Measurements from ENCODE around the gene GALNT4.

GALNT4 gene

DNA sequence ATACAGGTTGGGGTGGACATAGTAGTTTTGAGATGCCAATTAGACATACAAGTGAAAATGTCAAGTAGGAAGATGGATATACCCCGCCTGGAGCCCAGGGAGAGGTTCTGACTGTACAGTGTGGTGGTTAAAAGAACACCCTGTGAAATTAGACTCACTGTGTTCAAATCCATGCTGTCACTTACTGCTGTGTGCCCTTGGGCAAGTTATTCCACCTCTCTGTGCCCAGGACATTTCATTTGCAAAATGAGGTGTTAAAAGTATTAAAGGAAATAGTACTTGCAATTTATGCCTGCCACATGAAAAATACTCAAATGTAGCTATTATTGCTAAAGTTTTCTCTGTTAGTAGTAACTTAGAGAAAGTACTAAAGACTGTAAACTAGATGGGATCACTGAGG lies 18.5 kb downstream of the GALNT4 start:
- Histone ChIP-seq H3K9ac (ENCODE audit: low read depth, low read length, poor library complexity, severe bottlenecking) (no peak overlapping the region), H2AFZ (ENCODE audit: low read length) (no peak overlapping the region), H3K9me3 (ENCODE audit: insufficient read depth, low read depth, low read length) (no peaks in the 10 kb centered on the region), H3F3A (ENCODE audit: low read depth) (no peaks in the 10 kb centered on the region), H3K4me1 (ENCODE audit: insufficient read depth, low read length, poor library complexity, severe bottlenecking) (no peaks in the 10 kb centered on the region), H3K4me2 (ENCODE audit: low read depth, low read length, poor library complexity, severe bottlenecking) (no peak overlapping the region), H3K9me2 (replicated peaks; ENCODE audit: low read depth, low read length) (no peaks in the 10 kb centered on the region), H3K79me2 (ENCODE audit: insufficient read depth, low read length) (no peaks in the 10 kb centered on the region), H3K36me3 (ENCODE audit: insufficient read depth, low read length) (no peaks in the 10 kb centered on the region), H3K27me3 (ENCODE audit: insufficient read depth, low read length, poor library complexity, severe bottlenecking) (no peaks in the 10 kb centered on the region), H3K4me3 (ENCODE audit: low read length, poor library complexity, severe bottlenecking) (no peak overlapping the region), H4K20me1 (ENCODE audit: insufficient read depth, low read length, poor library complexity, severe bottlenecking) (no peaks in the 10 kb centered on the region)
- no peak for TF ChIP-seq EZH2phosphoT487 (IDR thresholded peaks at IDR 0.05; ENCODE audit: borderline replicate concordance)
- TF ChIP-seq, protein P1, sequence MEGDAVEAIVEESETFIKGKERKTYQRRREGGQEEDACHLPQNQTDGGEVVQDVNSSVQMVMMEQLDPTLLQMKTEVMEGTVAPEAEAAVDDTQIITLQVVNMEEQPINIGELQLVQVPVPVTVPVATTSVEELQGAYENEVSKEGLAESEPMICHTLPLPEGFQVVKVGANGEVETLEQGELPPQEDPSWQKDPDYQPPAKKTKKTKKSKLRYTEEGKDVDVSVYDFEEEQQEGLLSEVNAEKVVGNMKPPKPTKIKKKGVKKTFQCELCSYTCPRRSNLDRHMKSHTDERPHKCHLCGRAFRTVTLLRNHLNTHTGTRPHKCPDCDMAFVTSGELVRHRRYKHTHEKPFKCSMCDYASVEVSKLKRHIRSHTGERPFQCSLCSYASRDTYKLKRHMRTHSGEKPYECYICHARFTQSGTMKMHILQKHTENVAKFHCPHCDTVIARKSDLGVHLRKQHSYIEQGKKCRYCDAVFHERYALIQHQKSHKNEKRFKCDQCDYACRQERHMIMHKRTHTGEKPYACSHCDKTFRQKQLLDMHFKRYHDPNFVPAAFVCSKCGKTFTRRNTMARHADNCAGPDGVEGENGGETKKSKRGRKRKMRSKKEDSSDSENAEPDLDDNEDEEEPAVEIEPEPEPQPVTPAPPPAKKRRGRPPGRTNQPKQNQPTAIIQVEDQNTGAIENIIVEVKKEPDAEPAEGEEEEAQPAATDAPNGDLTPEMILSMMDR (conservative IDR thresholded peaks at IDR 0.05; ENCODE audit: low read length): no peak

DNA sequence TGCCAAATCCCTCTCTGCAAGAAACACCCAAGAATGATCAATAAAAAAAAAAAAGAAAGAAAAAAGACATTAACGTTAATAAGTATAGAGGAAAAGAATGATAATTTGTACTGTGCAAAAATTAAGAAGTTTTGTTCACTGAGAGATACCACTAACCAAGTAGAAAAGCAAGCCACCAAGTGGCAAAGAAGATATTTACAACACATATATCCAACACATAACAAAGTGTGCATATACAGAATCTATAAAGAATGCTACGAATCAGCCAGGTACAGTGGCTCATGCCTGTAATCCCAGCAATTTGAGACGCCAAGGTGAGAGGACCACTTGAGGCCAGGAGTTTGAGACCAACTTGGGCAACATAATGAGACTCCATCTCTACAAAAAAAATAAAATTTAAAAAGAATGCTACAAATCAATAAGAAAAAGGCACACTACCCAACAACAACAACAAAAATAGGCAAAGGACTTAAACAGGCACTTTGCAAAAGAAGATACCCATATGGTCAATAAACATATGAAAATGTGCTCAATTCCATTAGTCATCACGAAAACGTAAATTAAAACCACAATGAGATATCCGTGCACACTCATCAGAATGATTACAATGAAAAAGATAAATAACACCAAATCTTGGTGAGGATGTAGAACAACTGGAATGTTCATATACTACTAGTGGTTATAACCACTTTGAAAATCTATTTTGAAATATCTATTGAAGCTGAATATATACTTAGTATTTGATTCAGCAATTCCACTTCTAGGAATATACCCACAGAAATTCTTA lies 19.8 kb downstream of the GALNT4 start:
- Histone ChIP-seq H3K4me3 (ENCODE audit: low read length, poor library complexity, severe bottlenecking) (no peak overlapping the region), H3K9ac (ENCODE audit: low read depth, low read length, poor library complexity, severe bottlenecking) (no peak overlapping the region), H3K4me2 (ENCODE audit: low read depth, low read length, poor library complexity, severe bottlenecking) (no peak overlapping the region), H3K27me3 (ENCODE audit: insufficient read depth, low read length, poor library complexity, severe bottlenecking) (no peaks in the 10 kb centered on the region), H3K79me2 (ENCODE audit: insufficient read depth, low read length) (no peaks in the 10 kb centered on the region), H2AFZ (ENCODE audit: low read length) (no peak overlapping the region), H4K20me1 (ENCODE audit: insufficient read depth, low read length, poor library complexity, severe bottlenecking) (no peaks in the 10 kb centered on the region), H3K9me3 (ENCODE audit: insufficient read depth, low read depth, low read length) (no peaks in the 10 kb centered on the region), H3K36me3 (ENCODE audit: insufficient read depth, low read length) (no peaks in the 10 kb centered on the region), H3F3A (ENCODE audit: low read depth) (no peaks in the 10 kb centered on the region), H3K9me2 (replicated peaks; ENCODE audit: low read depth, low read length) (no peaks in the 10 kb centered on the region), H3K4me1 (ENCODE audit: insufficient read depth, low read length, poor library complexity, severe bottlenecking) (no peaks in the 10 kb centered on the region)
- TF ChIP-seq EZH2phosphoT487 (IDR thresholded peaks at IDR 0.05; ENCODE audit: borderline replicate concordance): no peak
- TF ChIP-seq, protein P1 (conservative IDR thresholded peaks at IDR 0.05; ENCODE audit: low read length): no peak; the same call in 1 of the 2 replicates

DNA sequence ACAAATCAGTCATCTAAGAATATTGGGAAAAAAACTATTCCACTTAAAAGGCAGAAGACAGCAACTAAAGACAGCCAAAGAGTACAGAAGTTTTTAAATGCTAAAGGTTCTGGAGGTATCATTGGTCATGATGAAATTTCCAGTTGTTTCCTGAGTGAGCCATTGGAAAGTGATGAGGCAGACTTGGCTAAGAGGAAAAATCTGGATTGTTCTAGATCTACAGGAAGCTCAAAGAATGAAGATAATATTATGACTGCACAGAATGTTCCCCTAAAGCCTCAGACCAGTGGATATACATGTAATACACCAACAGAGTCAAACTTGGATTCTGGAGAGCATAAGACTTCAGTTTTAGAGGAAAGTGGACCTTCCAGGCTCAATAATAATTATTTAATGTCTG lies 22.8 kb downstream of the GALNT4 start:
- Histone ChIP-seq H3K27me3 (ENCODE audit: insufficient read depth, low read length, poor library complexity, severe bottlenecking) (no peaks in the 10 kb centered on the region), H3K4me2 (ENCODE audit: low read depth, low read length, poor library complexity, severe bottlenecking) (no peak overlapping the region), H3K79me2 (ENCODE audit: insufficient read depth, low read length) (no peaks in the 10 kb centered on the region), H3K9me2 (replicated peaks; ENCODE audit: low read depth, low read length) (no peaks in the 10 kb centered on the region), H2AFZ (ENCODE audit: low read length) (no peak overlapping the region), H3K9ac (ENCODE audit: low read depth, low read length, poor library complexity, severe bottlenecking) (no peak overlapping the region), H3K4me1 (ENCODE audit: insufficient read depth, low read length, poor library complexity, severe bottlenecking) (no peaks in the 10 kb centered on the region), H3K9me3 (ENCODE audit: insufficient read depth, low read depth, low read length) (no peaks in the 10 kb centered on the region), H4K20me1 (ENCODE audit: insufficient read depth, low read length, poor library complexity, severe bottlenecking) (no peaks in the 10 kb centered on the region), H3F3A (ENCODE audit: low read depth) (no peaks in the 10 kb centered on the region), H3K4me3 (ENCODE audit: low read length, poor library complexity, severe bottlenecking) (no peak overlapping the region), H3K36me3 (ENCODE audit: insufficient read depth, low read length) (no peaks in the 10 kb centered on the region)
- TF ChIP-seq, protein P1 (conservative IDR thresholded peaks at IDR 0.05; ENCODE audit: low read length): no peak
- TF ChIP-seq EZH2phosphoT487 (IDR thresholded peaks at IDR 0.05; ENCODE audit: borderline replicate concordance): no peak
